Caco-2 (cell line): ENCODE data around the gene SOX30. TPM values are rescaled to one million over a fixed set of nuclear protein-coding genes. Genes with fewer than 3 reads are reported as not detected.

Experiments used
- BruUV-seq: library from RNA; stranded (reverse); fragments of 400-500 nt; replicated peaks from 2 replicates; lab custom pipeline; 2021; lab: Mats Ljungman, UMichigan
- CTCF ChIA-PET: fragments of 300-600 bp; sonication (Branson Sonifier 250); formaldehyde crosslinking; loops from one replicate; lab custom pipeline; 2022; ENCODE audit warnings: antibody characterized with exemption; lab: Charles Lee
- POLR2A ChIA-PET: fragments of 300-600 bp; sonication (Branson Sonifier 250); formaldehyde crosslinking; loops from one replicate; lab custom pipeline; 2022; ENCODE audit warnings: antibody characterized with exemption; lab: Charles Lee
- DNase-seq, 2 experiments: peaks; one replicate each; pipeline versions ENCODE4 v3.0.0 to v3.0.0-alpha.2; 2020 to 2022
- H3K27me3 ChIP-seq: replicated peaks from 2 replicates; pipeline ENCODE4 v1.6.0; 2011; ENCODE audit warnings: low read length; ENCODE audit not compliant: control insufficient read depth, insufficient read depth
- H3K36me3 ChIP-seq: 2 replicates; pipeline ENCODE4 v1.5.1; 2011; ENCODE audit warnings: low read length; ENCODE audit not compliant: control insufficient read depth, insufficient read depth
- H3K4me1 ChIP-seq: fragments of 250-450 bp; sonication (Bioruptor Pico); 2 replicates; pipeline ENCODE4 v1.5.1; 2020; ENCODE audit warnings: mild to moderate bottlenecking
- H3K4me3 ChIP-seq: 2 replicates; pipeline ENCODE4 v1.5.1; 2011; ENCODE audit warnings: low read depth, mild to moderate bottlenecking, control low read depth, low read length
- H3K9me3 ChIP-seq: fragments of 250-450 bp; sonication (Bioruptor Pico); 2 replicates; pipeline ENCODE4 v1.5.1; 2020; ENCODE audit warnings: mild to moderate bottlenecking, moderate library complexity
- H3K27ac Mint-ChIP-seq: one replicate; pipeline ENCODE4 v1.8.0; 2022; ENCODE audit warnings: mixed read lengths; ENCODE audit not compliant: unreplicated experiment
- H3K27me3 Mint-ChIP-seq: one replicate; pipeline ENCODE4 v1.8.0; 2022; ENCODE audit warnings: mixed read lengths; ENCODE audit not compliant: insufficient read depth, unreplicated experiment
- H3K36me3 Mint-ChIP-seq: one replicate; pipeline ENCODE4 v1.8.0; 2022; ENCODE audit warnings: mild to moderate bottlenecking, mixed read lengths; ENCODE audit not compliant: insufficient read depth, unreplicated experiment
- H3K4me1 Mint-ChIP-seq: one replicate; pipeline ENCODE4 v1.8.0; 2022; ENCODE audit warnings: low read depth, mixed read lengths; ENCODE audit not compliant: unreplicated experiment
- H3K4me3 Mint-ChIP-seq: one replicate; pipeline ENCODE4 v1.8.0; 2022; ENCODE audit warnings: mild to moderate bottlenecking, moderate library complexity, mixed read lengths; ENCODE audit not compliant: unreplicated experiment
- H3K9me3 Mint-ChIP-seq: one replicate; pipeline ENCODE4 v1.8.0; 2022; ENCODE audit warnings: mixed read lengths; ENCODE audit not compliant: unreplicated experiment
- CTCF ChIP-seq, 2 experiments: fragments of 200-600 bp in 1 of 2; IDR thresholded peaks; 1 replicate in 1 of 2; 2 replicates in 1 of 2; pipeline versions ENCODE4 v1.5.1 to v1.8.0; 2011 to 2022; ENCODE audit warnings: antibody characterized with exemption in 1 of 2, control low read depth in 1 of 2, inconsistent platforms in 1 of 2, low read depth in 1 of 2, low read length in 1 of 2, mild to moderate bottlenecking in 1 of 2, moderate library complexity in 1 of 2; ENCODE audit not compliant: insufficient read depth in 1 of 2, severe bottlenecking in 1 of 2, unreplicated experiment in 1 of 2
- intact Hi-C: fragments of 100-400 bp; cut with micrococcal nuclease; formaldehyde crosslinking; loops from one replicate; pipeline ENCODE4 v1.10.0; 2022; ENCODE audit not compliant: unreplicated experiment
- total RNA-seq: library from RNA; stranded (reverse); gene quantifications from 2 replicates; pipeline ENCODE4 v1.2.3, GENCODE V29; 2022

Gene SOX30
- total RNA-seq, 1 experiment from 2014 or later, result 2.9 TPM

GRCh38 chr5:157671592-157672330 lies 19.5 kb upstream of the SOX30 start:
- H3K9me3 Mint-ChIP-seq, result peaks cover 9% of the 10 kb centered on the region
- POLR2A ChIA-PET, result no interaction called here
- H3K9me3 ChIP-seq, result peaks cover 12% of the 10 kb centered on the region
- peak overlapping the region; percentile 66 for H3K4me3 Mint-ChIP-seq
- H3K4me3 ChIP-seq, result no peak overlapping the region
- H3K36me3 ChIP-seq, result no peaks in the 10 kb centered on the region
- DNase-seq, result no peak
- peak overlapping the region; percentile 89 for H3K27ac Mint-ChIP-seq
- no peaks in the 10 kb centered on the region for H3K27me3 Mint-ChIP-seq
- BruUV-seq, result no TSS peak
- H3K36me3 Mint-ChIP-seq, result peaks cover 22% of the 10 kb centered on the region
- peaks cover 14% of the 10 kb centered on the region for H3K4me1 Mint-ChIP-seq
- intact Hi-C loops, result no loop called here
- TF ChIP-seq CTCF (IDR thresholded peaks at IDR 0.05; ENCODE audit: insufficient read depth in 1 of 2, low read depth in 1 of 2, low read length in 1 of 2, severe bottlenecking in 1 of 2, unreplicated experiment in 1 of 2), result no peak
- H3K4me1 ChIP-seq, result peaks cover 22% of the 10 kb centered on the region
- CTCF ChIA-PET, result no interaction called here
- H3K27me3 ChIP-seq, result no peaks in the 10 kb centered on the region

GRCh38 chr5:157670662-157671591 lies 18.7 kb upstream of the SOX30 start, which contains the start of gene C5orf52:
TSS of gene C5orf52 (plus strand) at chr5:157671533. CDS start at chr5:157671615, 82 bp downstream.
- no peak for TF ChIP-seq CTCF (IDR thresholded peaks at IDR 0.05; ENCODE audit: insufficient read depth in 1 of 2, low read depth in 1 of 2, low read length in 1 of 2, severe bottlenecking in 1 of 2, unreplicated experiment in 1 of 2)
- H3K27ac Mint-ChIP-seq, result peak within 1 kb of the TSS; percentile 89
- H3K9me3 Mint-ChIP-seq, result peaks cover 9% of the 10 kb centered on the region
- peak; percentile 58 to 80 for DNase-seq
- ChIA-PET POLR2A (no interaction called here), CTCF (interaction anchor here (1.0 to 1.3 kb wide), 2 partner anchors 20 to 47 kb away, joined by 5 to 7 read pairs; no protein-coding TSS in a partner anchor)
- Histone ChIP-seq H3K4me3 (peak within 1 kb of the TSS; percentile 21), H3K36me3 (no peaks in the 10 kb centered on the region), H3K9me3 (peaks cover 12% of the 10 kb centered on the region), H3K4me1 (peaks cover 22% of the 10 kb centered on the region), H3K27me3 (no peaks in the 10 kb centered on the region)
- peaks cover 17% of the 10 kb centered on the region for H3K4me1 Mint-ChIP-seq
- peak within 1 kb of the TSS; percentile 66 for H3K4me3 Mint-ChIP-seq
- peaks cover 22% of the 10 kb centered on the region for H3K36me3 Mint-ChIP-seq
- intact Hi-C loops, result loop anchor here (1.0 kb wide), 1 partner anchor 20 kb away; no protein-coding TSS in a partner anchor
- TSS peak; percentile 55 for BruUV-seq
- no peaks in the 10 kb centered on the region for H3K27me3 Mint-ChIP-seq

GRCh38 chr5:157669701-157670097 lies 17.5 kb upstream of the SOX30 start:
- peak overlapping the region; percentile 89 for H3K27ac Mint-ChIP-seq
- Histone ChIP-seq H3K4me1 (peaks cover 22% of the 10 kb centered on the region), H3K9me3 (peaks cover 12% of the 10 kb centered on the region), H3K4me3 (no peak overlapping the region), H3K36me3 (no peaks in the 10 kb centered on the region), H3K27me3 (no peaks in the 10 kb centered on the region)
- no peaks in the 10 kb centered on the region for H3K27me3 Mint-ChIP-seq
- ChIA-PET POLR2A (no interaction called here), CTCF (interaction anchor here (0.6 to 1.2 kb wide), 2 partner anchors 49 to 118 kb away, joined by 9 to 11 read pairs; no protein-coding TSS in a partner anchor)
- no peak for TF ChIP-seq CTCF (IDR thresholded peaks at IDR 0.05; ENCODE audit: insufficient read depth in 1 of 2, low read depth in 1 of 2, low read length in 1 of 2, severe bottlenecking in 1 of 2, unreplicated experiment in 1 of 2)
- DNase-seq, result no peak
- intact Hi-C loops, result loop anchor here (1.0 to 5.0 kb wide), 5 partner anchors 18 to 302 kb away; partner anchors contain the start of gene LSM11
- H3K4me3 Mint-ChIP-seq, result peak overlapping the region; percentile 66
- no TSS peak for BruUV-seq
- H3K9me3 Mint-ChIP-seq, result peaks cover 9% of the 10 kb centered on the region
- peaks cover 21% of the 10 kb centered on the region for H3K4me1 Mint-ChIP-seq
- H3K36me3 Mint-ChIP-seq, result peaks cover 22% of the 10 kb centered on the region
